ENCODE results near the gene UBXN10. TPM values are rescaled to one million over a fixed set of nuclear protein-coding genes. Genes with fewer than 3 reads are reported as not detected.

Gene UBXN10
- total and polyA plus RNA-seq, 2 of the 4 experiments (the other 2 are of a cell fraction), result not detected

GRCh38 chr1:20138346-20138745 is 47.5 kb upstream of the UBXN10 start:
- Histone ChIP-seq H3K27me3 (ENCODE audit: control insufficient read depth, insufficient read depth, low read length) (peaks cover 13% of the 10 kb centered on the region), H3K4ac (ENCODE audit: low read depth, low read length) (no peak overlapping the region), H2BK15ac (ENCODE audit: low read depth, low read length) (no peak overlapping the region), H4K5ac (ENCODE audit: low read depth, low read length) (no peak overlapping the region), H2BK120ac (ENCODE audit: low read depth, low read length) (no peak overlapping the region), H3K4me3 (ENCODE audit: insufficient read depth, low read depth, low read length) (no peak overlapping the region), H2AK5ac (ENCODE audit: low read depth, low read length) (no peak overlapping the region), H3K79me1 (ENCODE audit: low read depth in 1 of 2, low read length in 2 of 2) (no peaks in the 10 kb centered on the region), H3K9ac (ENCODE audit: low read depth, low read length) (no peak overlapping the region), H4K91ac (ENCODE audit: insufficient read depth, low read depth, low read length) (no peak overlapping the region), H3K4me2 (ENCODE audit: low read depth, low read length) (no peak overlapping the region), H4K20me1 (ENCODE audit: insufficient read depth, low read length) (no peaks in the 10 kb centered on the region; the same call in 1 of the 2 replicates), H3K4me1 (ENCODE audit: control insufficient read depth, insufficient read depth, low read length) (no peaks in the 10 kb centered on the region), H2BK5ac (ENCODE audit: low read depth, low read length, poor library complexity, severe bottlenecking) (no peak overlapping the region), H3K27ac (ENCODE audit: insufficient read depth, low read length) (no peak overlapping the region), H3K23ac (ENCODE audit: low read depth, low read length) (no peak overlapping the region), H3K56ac (ENCODE audit: extremely low read depth, insufficient read depth, low read length) (no peak overlapping the region), H4K8ac (ENCODE audit: low read depth in 2 of 2, low read length in 2 of 2) (no peak overlapping the region), H3K14ac (replicated peaks; ENCODE audit: low read depth, low read length) (no peak overlapping the region), H2AFZ (replicated peaks; ENCODE audit: low read length, poor library complexity) (no peak overlapping the region), H2AK9ac (replicated peaks; ENCODE audit: low read depth, low read length, poor library complexity) (no peak overlapping the region), H3K36me3 (ENCODE audit: control insufficient read depth, insufficient read depth, low read length) (no peaks in the 10 kb centered on the region), H3K18ac (ENCODE audit: low read depth, low read length) (no peak overlapping the region), H3K9me1 (ENCODE audit: insufficient read depth, low read length) (0 out of 2 replicates have a peak, but pooled peaks cover 3% of the 10 kb centered on the region), H3K9me3 (ENCODE audit: control insufficient read depth, insufficient read depth, low read length) (no peaks in the 10 kb centered on the region), H2BK20ac (ENCODE audit: low read depth, low read length) (no peak overlapping the region)
- BruUV-seq (replicated peaks), result no TSS peak
- POLR2A ChIA-PET (ENCODE audit: unreplicated experiment), result no interaction called here
- CTCF ChIA-PET, result no interaction called here
- in situ Hi-C loops (cut with MboI; ENCODE audit: low sequenced_read_pairs), result no loop called here
- dilution Hi-C loops (cut with HindIII; ENCODE audit: low sequenced_read_pairs, unreplicated experiment), result no loop called here
- WGBS, 2 experiments (ENCODE audit: extremely low coverage in 2 of 2, insufficient read length in 1 of 2), result no CpG with 5 or more reads among the region's 6 CpGs
- ATAC-seq (ENCODE audit: low read depth), result no peak
- intact Hi-C loops (cut with micrococcal nuclease), result no loop called here
- DNase-seq, result no peak
- TF ChIP-seq RFX5 (IDR thresholded peaks at IDR 0.05; ENCODE audit: low read depth, low read length), result no peak
- no peak for TF ChIP-seq MAFK (IDR thresholded peaks at IDR 0.05; ENCODE audit: low read depth, low read length)
- no peak for TF ChIP-seq FOS (IDR thresholded peaks at IDR 0.05; ENCODE audit: low read depth, low read length)
- no peak for TF ChIP-seq USF2 (IDR thresholded peaks at IDR 0.05; ENCODE audit: low read depth, low read length)
- TF ChIP-seq MAZ (IDR thresholded peaks at IDR 0.05; ENCODE audit: borderline replicate concordance, low read depth, low read length), result no peak
- no peak for TF ChIP-seq CEBPB (IDR thresholded peaks at IDR 0.05; ENCODE audit: low read depth, low read length)
- no peak for TF ChIP-seq BHLHE40 (IDR thresholded peaks at IDR 0.05; ENCODE audit: low read depth, low read length)
- TF ChIP-seq MXI1 (IDR thresholded peaks at IDR 0.05; ENCODE audit: borderline replicate concordance, low read depth, low read length), result no peak
- no peak for TF ChIP-seq RAD21 (IDR thresholded peaks at IDR 0.05; ENCODE audit: low read length)
- no peak for TF ChIP-seq CTCF (conservative IDR thresholded peaks at IDR 0.05; ENCODE audit: low read depth, low read length)
- no peak for TF ChIP-seq POLR2A (IDR thresholded peaks at IDR 0.05; ENCODE audit: low read depth, low read length)
- TF ChIP-seq CHD1 (IDR thresholded peaks at IDR 0.05; ENCODE audit: low read depth, low read length), result no peak
- no peak for TF ChIP-seq ELK1 (IDR thresholded peaks at IDR 0.05; ENCODE audit: borderline replicate concordance, low read depth, low read length)
- TF ChIP-seq SMC3 (IDR thresholded peaks at IDR 0.05; ENCODE audit: low read depth, low read length), result no peak
- no peak for TF ChIP-seq RCOR1 (IDR thresholded peaks at IDR 0.05; ENCODE audit: insufficient replicate concordance, low read length)
- TF ChIP-seq NFE2L2 (IDR thresholded peaks at IDR 0.05; ENCODE audit: low read depth, low read length), result no peak

Data from IMR-90 (cell line).